K562 (cell line): ENCODE results near the gene EPN2. TPM values are rescaled to one million over a fixed set of nuclear protein-coding genes. Genes with fewer than 3 reads are reported as not detected.

Experiments used
- AFF1 ChIP-seq, 2 experiments: fragments of 450-650 bp; IDR thresholded peaks; 2 replicates each; pipeline ENCODE4 v1.6.1; 2018; ENCODE audit warnings: mild to moderate bottlenecking in 2 of 2, low read depth in 1 of 2; ENCODE audit not compliant: partially characterized antibody in 2 of 2
- ATF7 ChIP-seq: fragments of 450-650 bp; IDR thresholded peaks from 2 replicates; pipeline ENCODE4 v1.7.1; 2014; ENCODE audit warnings: mild to moderate bottlenecking, moderate library complexity
- BCLAF1 ChIP-seq, 2 experiments: fragments of 450-650 bp in 1 of 2; IDR thresholded peaks; 2 replicates each; pipeline ENCODE4 v1.6.1; 2011 to 2017; ENCODE audit warnings: low read depth in 2 of 2, antibody characterized with exemption in 1 of 2, borderline replicate concordance in 1 of 2, low read length in 1 of 2, mild to moderate bottlenecking in 1 of 2, mixed read lengths in 1 of 2; ENCODE audit not compliant: control insufficient read depth in 1 of 2
- BDP1 ChIP-seq: IDR thresholded peaks from 3 replicates; pipeline ENCODE4 v1.6.1; 2011; ENCODE audit not compliant: insufficient read length, insufficient read depth
- CEBPB ChIP-seq: fragments of 450-650 bp; IDR thresholded peaks from 2 replicates; pipeline ENCODE4 v1.6.1; 2016; ENCODE audit warnings: missing genetic modification characterization, missing compliant biosample characterization
- GTF2E2 ChIP-seq: fragments of 200-800 bp; sonication (Bioruptor generic); IDR thresholded peaks from 2 replicates; pipeline ENCODE4 v1.6.1; 2016; ENCODE audit warnings: missing genetic modification characterization, missing compliant biosample characterization
- HEY1 ChIP-seq: fragments of 250-450 bp; sonication (Bioruptor Pico); IDR thresholded peaks from 2 replicates; pipeline ENCODE4 v1.5.0; 2020; ENCODE audit warnings: mild to moderate bottlenecking, moderate library complexity, borderline replicate concordance
- MAFF ChIP-seq: IDR thresholded peaks from 2 replicates; pipeline ENCODE4 v1.6.1; 2012; ENCODE audit warnings: low read length, improper control_type of control experiment
- MAFK ChIP-seq: IDR thresholded peaks from 2 replicates; pipeline ENCODE4 v1.6.1; 2011; ENCODE audit warnings: low read length, improper control_type of control experiment
- MNT ChIP-seq, 2 experiments: fragments of 450-650 bp; conservative IDR thresholded peaks; 2 replicates each; pipeline ENCODE4 v1.6.1; 2017; ENCODE audit warnings: mild to moderate bottlenecking in 2 of 2, moderate library complexity in 2 of 2
- PKNOX1 ChIP-seq: fragments of 450-650 bp; IDR thresholded peaks from 2 replicates; pipeline ENCODE4 v1.6.1; 2016
- POLR2H ChIP-seq: IDR thresholded peaks from 2 replicates; pipeline ENCODE4 v1.6.1; 2016; ENCODE audit warnings: missing genetic modification characterization, low read depth, mild to moderate bottlenecking, control low read depth, missing compliant biosample characterization, moderate library complexity
- RNF2 ChIP-seq: sonication (generic); IDR thresholded peaks from 2 replicates; pipeline ENCODE4 v1.6.1; 2016
- SMAD1 ChIP-seq: fragments of 150-350 bp; IDR thresholded peaks from 2 replicates; pipeline ENCODE4 v1.6.1; 2014; ENCODE audit warnings: low read length, low read depth; ENCODE audit not compliant: partially characterized antibody
- ZNF280B ChIP-seq: fragments of 250-450 bp; sonication (Bioruptor Pico); IDR thresholded peaks from 2 replicates; pipeline ENCODE4 v1.5.1; 2021; ENCODE audit warnings: mild to moderate bottlenecking
- polyA plus RNA-seq, 8 experiments: library from polyadenylated mRNA; depleted of rRNA in 4 of 8; stranded (reverse) in 5 of 8; unstranded in 3 of 8; fragments of >200 nt; fragmentation: Nextera tagmentation in 2 of 8; fragmentation: Illumina TruSeq in 1 of 8; extraction: Ambion mirVana in 2 of 8; extraction: Trizol in 1 of 8; gene quantifications; 2 replicates each; pipeline versions ENCODE4 v1.2.1 to v1.2.3, GENCODE V29; 2011 to 2014; ENCODE audit warnings: inconsistent platforms in 1 of 8, missing spikeins in 1 of 8
- total RNA-seq, 7 experiments: library from RNA; depleted of rRNA in 6 of 7; stranded (reverse); fragments of >200 nt in 6 of 7; fragmentation: Illumina TruSeq in 2 of 7; extraction: Trizol in 2 of 7; gene quantifications; 2 replicates each; pipeline versions ENCODE4 v1.2.1 to v1.2.3, GENCODE V29; 2011 to 2021; ENCODE audit warnings: low replicate concordance in 1 of 7

The EPN2 gene
- total and polyA plus RNA-seq, 9 of the 15 experiments (the other 6 are each of a cell fraction or from before 2014, with no cell fraction given) = 1.0 to 12.9 (median 8.9) TPM

- no peak for TF ChIP-seq AFF1 (IDR thresholded peaks at IDR 0.05; ENCODE audit: low read depth in 1 of 2, partially characterized antibody in 2 of 2)
- TF ChIP-seq BCLAF1 (IDR thresholded peaks at IDR 0.05; ENCODE audit: borderline replicate concordance in 1 of 2, control insufficient read depth in 1 of 2, low read depth in 2 of 2, low read length in 1 of 2) = no peak
- peak in 1 of 2 experiments; percentile 32; a peak in 1 of 4 replicates for TF ChIP-seq MNT (conservative IDR thresholded peaks at IDR 0.05)
- no peak for TF ChIP-seq CEBPB (tag)
- peak; percentile 75 for TF ChIP-seq PKNOX1
- TF ChIP-seq GTF2E2 (tag) = no peak
- no peak for TF ChIP-seq HEY1 (CRISPR knock-in tag)
- peak; percentile 51; the same call in 1 of the 2 replicates for TF ChIP-seq MAFK
- TF ChIP-seq BDP1 = no peak
- TF ChIP-seq RNF2 = no peak
- no peak for TF ChIP-seq ZNF280B
- TF ChIP-seq MAFF = peak; percentile 79
- TF ChIP-seq POLR2H (tag) = no peak
- no peak for TF ChIP-seq SMAD1
- TF ChIP-seq ATF7 = peak; percentile 32; the same call in 1 of the 2 replicates
Observed at GRCh38 chr17:19346351-19347255, 109.4 kb downstream of the EPN2 start (continued).
